ENCODE measurements around the gene TEKT3. TPM values are rescaled to one million over a fixed set of nuclear protein-coding genes. Genes with fewer than 3 reads are reported as not detected.

TEKT3 gene
- total RNA-seq, 1 donor from 2014 or later: 0.42 TPM

- TF ChIP-seq CTCF (conservative IDR thresholded peaks at IDR 0.05): no peak
- Mint-ChIP-seq H3K36me3 (ENCODE audit: low read depth) (no peaks in the 10 kb centered on the region), H3K9me3 (peaks cover 8% of the 10 kb centered on the region), H3K27ac (ENCODE audit: unreplicated experiment) (peak overlapping the region; percentile 93), H3K4me1 (peaks cover 23% of the 10 kb centered on the region), H3K4me3 (peak overlapping the region; percentile 32), H3K27me3 (ENCODE audit: low read depth) (no peaks in the 10 kb centered on the region)
- DNase-seq (ENCODE audit: low read depth, low spot score): no peak
These were observed 35.8 kb upstream of the TEKT3 start for GRCh38 chr17:15377200-15377599.

GRCh38 chr17:15371376-15372130 is 30.2 kb upstream of the TEKT3 start:
- Mint-ChIP-seq H3K4me1 (peaks cover 6% of the 10 kb centered on the region), H3K27ac (ENCODE audit: unreplicated experiment) (no peak overlapping the region), H3K27me3 (ENCODE audit: low read depth) (no peaks in the 10 kb centered on the region), H3K36me3 (ENCODE audit: low read depth) (no peaks in the 10 kb centered on the region), H3K4me3 (no peak overlapping the region), H3K9me3 (peaks cover 4% of the 10 kb centered on the region)
- DNase-seq (ENCODE audit: low read depth, low spot score): no peak
- no peak for TF ChIP-seq CTCF (conservative IDR thresholded peaks at IDR 0.05)

GRCh38 chr17:15368600-15368999 is 27.2 kb upstream of the TEKT3 start:
- Mint-ChIP-seq H3K4me1 (peaks cover 3% of the 10 kb centered on the region), H3K9me3 (peaks cover 3% of the 10 kb centered on the region), H3K27ac (ENCODE audit: unreplicated experiment) (no peak overlapping the region), H3K4me3 (no peak overlapping the region), H3K27me3 (ENCODE audit: low read depth) (no peaks in the 10 kb centered on the region), H3K36me3 (ENCODE audit: low read depth) (no peaks in the 10 kb centered on the region)
- DNase-seq (ENCODE audit: low read depth, low spot score): no peak
- TF ChIP-seq CTCF (conservative IDR thresholded peaks at IDR 0.05): no peak

GRCh38 chr17:15366026-15366425 is 24.6 kb upstream of the TEKT3 start:
- no peak overlapping the region for H3K27ac Mint-ChIP-seq (ENCODE audit: unreplicated experiment)
- H3K4me1 Mint-ChIP-seq: peaks cover 3% of the 10 kb centered on the region
- no peak for TF ChIP-seq CTCF (conservative IDR thresholded peaks at IDR 0.05)
- H3K36me3 Mint-ChIP-seq (ENCODE audit: low read depth): no peaks in the 10 kb centered on the region
- peaks cover 3% of the 10 kb centered on the region for H3K9me3 Mint-ChIP-seq
- no peak overlapping the region for H3K4me3 Mint-ChIP-seq
- DNase-seq (ENCODE audit: low read depth, low spot score): no peak
- H3K27me3 Mint-ChIP-seq (ENCODE audit: low read depth): no peaks in the 10 kb centered on the region

- no peak for TF ChIP-seq CTCF (conservative IDR thresholded peaks at IDR 0.05)
- Mint-ChIP-seq H3K4me3 (no peak overlapping the region), H3K9me3 (peaks cover 3% of the 10 kb centered on the region), H3K36me3 (ENCODE audit: low read depth) (no peaks in the 10 kb centered on the region), H3K4me1 (no peaks in the 10 kb centered on the region), H3K27me3 (ENCODE audit: low read depth) (no peaks in the 10 kb centered on the region), H3K27ac (ENCODE audit: unreplicated experiment) (no peak overlapping the region)
- DNase-seq (ENCODE audit: low read depth, low spot score): no peak
These were observed 23.2 kb upstream of the TEKT3 start for GRCh38 chr17:15364615-15365014.
